Gastrocnemius medialis (tissue), 4 donors: ENCODE results near the gene COX8A. TPM values are rescaled to one million over a fixed set of nuclear protein-coding genes. Genes with fewer than 3 reads are reported as not detected.

Experiments used
- ATAC-seq, 2 donors: fragments of 150-250 bp; one replicate each; pipeline ENCODE4 v1.9.1; 2016
- DNase-seq, 2 donors: peaks; one replicate each; pipeline ENCODE4 v3.0.0-alpha.2; 2019
- H3K27ac ChIP-seq, 4 donors: fragments of 200-600 bp; sonication (generic); 1 replicate in 1 of 4; 2 replicates in 3 of 4; pipeline ENCODE4 v1.5.1; 2016 to 2018; ENCODE audit warnings: mild to moderate bottlenecking in 2 of 4, moderate library complexity in 1 of 4
- H3K27me3 ChIP-seq, 3 donors: fragments of 200-600 bp; sonication (generic) in 2 of 3; 1 replicate in 1 of 3; 2 replicates in 2 of 3; pipeline versions ENCODE4 v1.5.1 to v1.6.0; 2016 to 2019; ENCODE audit warnings: mild to moderate bottlenecking in 1 of 3, moderate library complexity in 1 of 3
- H3K36me3 ChIP-seq, 2 donors: fragments of 200-600 bp; sonication (generic) in 1 of 2; one replicate each; pipeline ENCODE4 v1.5.1; 2017 to 2018
- H3K4me1 ChIP-seq, 2 donors: fragments of 200-600 bp; sonication (generic) in 1 of 2; one replicate each; pipeline ENCODE4 v1.5.1; 2016 to 2017; ENCODE audit warnings: mild to moderate bottlenecking in 2 of 2
- H3K4me3 ChIP-seq, 4 donors: fragments of 200-600 bp; sonication (generic) in 3 of 4; 1 replicate in 1 of 4; 2 replicates in 3 of 4; pipeline ENCODE4 v1.5.1; 2016 to 2019; ENCODE audit warnings: mild to moderate bottlenecking in 2 of 4
- H3K9me3 ChIP-seq, 3 donors: fragments of 200-600 bp; sonication (generic) in 2 of 3; 1 replicate in 1 of 3; 2 replicates in 2 of 3; pipeline ENCODE4 v1.5.1; 2016 to 2019
- CTCF ChIP-seq, 5 experiments: fragments of 450-650 bp in 3 of 5; fragments of 200-600 bp in 2 of 5; sonication (generic) in 2 of 5; IDR thresholded peaks in 4 of 5; conservative IDR thresholded peaks in 1 of 5; 1 replicate in 4 of 5; 2 replicates in 1 of 5; pipeline ENCODE4 v1.5.1; 2016 to 2019; ENCODE audit warnings: antibody characterized with exemption in 5 of 5, mild to moderate bottlenecking in 3 of 5, moderate library complexity in 3 of 5
- POLR2A ChIP-seq, 2 donors: fragments of 450-650 bp; IDR thresholded peaks; one replicate each; pipeline ENCODE4 v1.6.1; 2017; ENCODE audit warnings: antibody characterized with exemption in 2 of 2, mild to moderate bottlenecking in 2 of 2, moderate library complexity in 2 of 2
- in situ Hi-C, 4 donors: fragments of 200-750 bp; cut with MboI; loops; one replicate each; pipeline versions ENCODE4 v1.15.0 to v1.8.0; 2017; ENCODE audit warnings: low sequenced_read_pairs in 4 of 4
- intact Hi-C: fragments of 100-400 bp; cut with DNase I; formaldehyde crosslinking; loops from one replicate; pipeline ENCODE4 v1.15.1; 2023; ENCODE audit warnings: low total_unique reads
- total RNA-seq, 4 donors: library from RNA; depleted of rRNA; stranded (reverse); fragments of >200 nt; gene quantifications; one replicate each; pipeline versions ENCODE4 v1.1.0 to v1.2.3, GENCODE V29; 2016

The COX8A gene
- total RNA-seq, 4 donors from 2014 or later = 812 to 1,326 (median 983) TPM

GRCh38 chr11:63940786-63941185 is 33.6 kb upstream of the COX8A start:
- ATAC-seq (peak in 1 of 2 donors; percentile 12), DNase-seq (no peak)
- intact Hi-C loops (loop anchor here (5.0 to 10.0 kb wide), 2 partner anchors 33 to 266 kb away; partner anchors contain the start of gene ATL3), in situ Hi-C loops (loop anchor here in 2 of 4 donors (10.0 kb wide), 2 partner anchors 106 to 176 kb away; partner anchors contain the start of genes MARK2 (in 1 of the 2) and ZFTA (in 1 of the 2))
- H3K4me1 ChIP-seq = peaks cover 41% of the 10 kb centered on the region in 2 donors
- peak overlapping the region; percentile 16 to 88 (median 80) for H3K27ac ChIP-seq
- no peaks in the 10 kb centered on the region for H3K27me3 ChIP-seq
- no peak for TF ChIP-seq POLR2A (IDR thresholded peaks at IDR 0.05)
- no peak for TF ChIP-seq CTCF (IDR thresholded peaks at IDR 0.05 in 4 of 5, conservative IDR thresholded peaks at IDR 0.05 in 1 of 5)
- no peak overlapping the region for H3K4me3 ChIP-seq
- H3K36me3 ChIP-seq = no peaks in the 10 kb centered on the region
- H3K9me3 ChIP-seq = no peaks in the 10 kb centered on the region

GRCh38 chr11:63941901-63942300 is 32.5 kb upstream of the COX8A start:
- DNase-seq (no peak), ATAC-seq (no peak)
- Histone ChIP-seq H3K36me3 (no peaks in the 10 kb centered on the region), H3K27ac (peak overlapping the region in 1 of 4 donors; percentile 83), H3K4me1 (peaks cover 42 to 45% of the 10 kb centered on the region in 2 donors), H3K27me3 (no peaks in the 10 kb centered on the region), H3K9me3 (no peaks in the 10 kb centered on the region), H3K4me3 (no peak overlapping the region)
- TF ChIP-seq POLR2A (IDR thresholded peaks at IDR 0.05) (no peak), CTCF (IDR thresholded peaks at IDR 0.05 in 4 of 5, conservative IDR thresholded peaks at IDR 0.05 in 1 of 5) (no peak)
- in situ Hi-C loops (loop anchor here in 2 of 4 donors (10.0 kb wide), 2 partner anchors 107 to 177 kb away; partner anchors contain the start of genes MARK2 (in 1 of the 2) and ZFTA (in 1 of the 2)), intact Hi-C loops (loop anchor here (5.0 to 10.0 kb wide), 2 partner anchors 35 to 267 kb away; partner anchors contain the start of gene ATL3)

- intact Hi-C loops = loop anchor here (5.0 to 10.0 kb wide), 2 partner anchors 36 to 268 kb away; partner anchors contain the start of gene ATL3
Measured at GRCh38 chr11:63942803-63943202, 31.6 kb upstream of the COX8A start.

GRCh38 chr11:63944987-63945386 is 29.4 kb upstream of the COX8A start:
- ATAC-seq = peak; percentile 83 to 88
- H3K9me3 ChIP-seq = no peaks in the 10 kb centered on the region
- peak; percentile 67 to 90 for DNase-seq
- H3K27me3 ChIP-seq = no peaks in the 10 kb centered on the region
- in situ Hi-C loops (loop anchor here (5.0 to 10.0 kb wide), 4 partner anchors 103 to 180 kb away; partner anchors contain the start of genes MARK2 (in 3 of the 4) and ZFTA (in 1 of the 4)), intact Hi-C loops (loop anchor here (1.0 to 10.0 kb wide), 6 partner anchors 27 to 270 kb away; partner anchors contain the start of genes ATL3 and ZFTA)
- H3K4me1 ChIP-seq = peaks cover 30 to 31% of the 10 kb centered on the region in 2 donors
- H3K36me3 ChIP-seq = no peaks in the 10 kb centered on the region
- peak overlapping the region in 2 of 4 donors; percentile 37 to 43 for H3K4me3 ChIP-seq
- TF ChIP-seq CTCF (IDR thresholded peaks at IDR 0.05 in 4 of 5, conservative IDR thresholded peaks at IDR 0.05 in 1 of 5) (no peak), POLR2A (IDR thresholded peaks at IDR 0.05) (peak in 1 of 2 donors; percentile 27)
- peak overlapping the region; percentile 77 to 91 (median 84) for H3K27ac ChIP-seq

More at GRCh38 chr11:63942803-63943202, 31.6 kb upstream of the COX8A start:
- peaks cover 42 to 45% of the 10 kb centered on the region in 2 donors for H3K4me1 ChIP-seq
- no peaks in the 10 kb centered on the region for H3K9me3 ChIP-seq
- H3K27ac ChIP-seq = no peak overlapping the region
- no peaks in the 10 kb centered on the region for H3K36me3 ChIP-seq
- in situ Hi-C loops = loop anchor here in 2 of 4 donors (10.0 kb wide), 2 partner anchors 108 to 178 kb away; partner anchors contain the start of genes MARK2 (in 1 of the 2) and ZFTA (in 1 of the 2)
- ATAC-seq = no peak
- no peak for TF ChIP-seq CTCF (IDR thresholded peaks at IDR 0.05 in 4 of 5, conservative IDR thresholded peaks at IDR 0.05 in 1 of 5)
- no peak for TF ChIP-seq POLR2A (IDR thresholded peaks at IDR 0.05)
- no peaks in the 10 kb centered on the region for H3K27me3 ChIP-seq
- no peak overlapping the region for H3K4me3 ChIP-seq
- no peak for DNase-seq
